ENCODE results near the gene GCSAM.

DNA sequence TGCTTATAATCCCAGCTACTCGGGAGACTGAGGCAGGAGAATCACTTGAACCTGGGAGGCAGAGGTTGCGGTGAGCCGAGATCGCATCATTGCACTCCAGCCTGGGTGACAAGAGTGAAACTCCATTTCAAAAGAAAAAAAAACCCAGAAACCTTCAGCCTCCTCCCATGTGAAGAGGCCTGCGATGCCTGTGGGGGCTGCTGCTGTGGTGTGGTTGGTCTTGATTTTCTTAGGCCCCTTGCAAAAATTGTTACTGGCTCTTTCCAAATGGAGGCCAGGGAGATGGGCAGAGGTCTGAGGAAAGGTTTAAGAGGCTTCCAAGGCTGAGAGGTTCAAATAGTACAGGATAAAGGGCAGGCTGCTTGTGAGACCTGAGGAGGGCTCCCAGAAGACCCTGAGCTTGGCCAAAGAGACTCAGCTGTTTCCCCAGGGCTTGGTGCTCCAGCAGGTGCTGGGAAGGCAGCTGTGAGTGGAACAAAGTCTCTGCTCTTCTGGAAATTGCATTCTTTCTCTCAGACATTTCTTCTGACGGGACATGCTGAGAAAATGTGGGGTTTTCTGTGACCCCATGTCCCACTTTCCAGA lies 18.4 kb downstream of the GCSAM start:
- TF ChIP-seq, protein P1, sequence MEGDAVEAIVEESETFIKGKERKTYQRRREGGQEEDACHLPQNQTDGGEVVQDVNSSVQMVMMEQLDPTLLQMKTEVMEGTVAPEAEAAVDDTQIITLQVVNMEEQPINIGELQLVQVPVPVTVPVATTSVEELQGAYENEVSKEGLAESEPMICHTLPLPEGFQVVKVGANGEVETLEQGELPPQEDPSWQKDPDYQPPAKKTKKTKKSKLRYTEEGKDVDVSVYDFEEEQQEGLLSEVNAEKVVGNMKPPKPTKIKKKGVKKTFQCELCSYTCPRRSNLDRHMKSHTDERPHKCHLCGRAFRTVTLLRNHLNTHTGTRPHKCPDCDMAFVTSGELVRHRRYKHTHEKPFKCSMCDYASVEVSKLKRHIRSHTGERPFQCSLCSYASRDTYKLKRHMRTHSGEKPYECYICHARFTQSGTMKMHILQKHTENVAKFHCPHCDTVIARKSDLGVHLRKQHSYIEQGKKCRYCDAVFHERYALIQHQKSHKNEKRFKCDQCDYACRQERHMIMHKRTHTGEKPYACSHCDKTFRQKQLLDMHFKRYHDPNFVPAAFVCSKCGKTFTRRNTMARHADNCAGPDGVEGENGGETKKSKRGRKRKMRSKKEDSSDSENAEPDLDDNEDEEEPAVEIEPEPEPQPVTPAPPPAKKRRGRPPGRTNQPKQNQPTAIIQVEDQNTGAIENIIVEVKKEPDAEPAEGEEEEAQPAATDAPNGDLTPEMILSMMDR (IDR thresholded peaks at IDR 0.05; ENCODE audit: poor library complexity) = no peak
- TF ChIP-seq EZH2 (IDR thresholded peaks at IDR 0.05; ENCODE audit: borderline replicate concordance) = no peak

Measured in hepatocyte (in vitro differentiated cells).